Subcutaneous abdominal adipose tissue (tissue), 5 donors: ENCODE results near the gene TAS1R1.

Experiments
- H3K27ac ChIP-seq: one replicate; pipeline ENCODE4 v1.7.0; 2013; ENCODE audit warnings: low read depth, mild to moderate bottlenecking, inconsistent platforms, low read length, moderate library complexity
- H3K27me3 ChIP-seq, 5 donors: one replicate each; pipeline ENCODE4 v1.7.0; 2013; ENCODE audit warnings: low read length in 5 of 5, inconsistent platforms in 1 of 5; ENCODE audit not compliant: control insufficient read depth in 5 of 5, insufficient read depth in 4 of 5
- H3K36me3 ChIP-seq, 5 donors: one replicate each; pipeline ENCODE4 v1.7.0; 2013; ENCODE audit warnings: low read length in 5 of 5; ENCODE audit not compliant: control insufficient read depth in 5 of 5, insufficient read depth in 5 of 5
- H3K4me1 ChIP-seq, 5 donors: one replicate each; pipeline ENCODE4 v1.7.0; 2013; ENCODE audit warnings: low read length in 5 of 5, mild to moderate bottlenecking in 3 of 5, moderate library complexity in 1 of 5; ENCODE audit not compliant: control insufficient read depth in 5 of 5, insufficient read depth in 5 of 5
- H3K4me3 ChIP-seq, 5 donors: one replicate each; pipeline ENCODE4 v1.7.0; 2013; ENCODE audit warnings: low read length in 5 of 5, low read depth in 1 of 5
- H3K9ac ChIP-seq, 5 donors: one replicate each; pipeline ENCODE4 v1.7.0; 2013; ENCODE audit warnings: low read length in 5 of 5, mild to moderate bottlenecking in 4 of 5, moderate library complexity in 3 of 5
- H3K9me3 ChIP-seq, 5 donors: one replicate each; pipeline ENCODE4 v1.7.0; 2013; ENCODE audit warnings: low read length in 5 of 5; ENCODE audit not compliant: control insufficient read depth in 5 of 5
- donor health status: healthy.
- donor health status: healthy.
- donor health status: healthy.
- donor health status: healthy.
- donor health status: healthy.

TAS1R1 gene

DNA sequence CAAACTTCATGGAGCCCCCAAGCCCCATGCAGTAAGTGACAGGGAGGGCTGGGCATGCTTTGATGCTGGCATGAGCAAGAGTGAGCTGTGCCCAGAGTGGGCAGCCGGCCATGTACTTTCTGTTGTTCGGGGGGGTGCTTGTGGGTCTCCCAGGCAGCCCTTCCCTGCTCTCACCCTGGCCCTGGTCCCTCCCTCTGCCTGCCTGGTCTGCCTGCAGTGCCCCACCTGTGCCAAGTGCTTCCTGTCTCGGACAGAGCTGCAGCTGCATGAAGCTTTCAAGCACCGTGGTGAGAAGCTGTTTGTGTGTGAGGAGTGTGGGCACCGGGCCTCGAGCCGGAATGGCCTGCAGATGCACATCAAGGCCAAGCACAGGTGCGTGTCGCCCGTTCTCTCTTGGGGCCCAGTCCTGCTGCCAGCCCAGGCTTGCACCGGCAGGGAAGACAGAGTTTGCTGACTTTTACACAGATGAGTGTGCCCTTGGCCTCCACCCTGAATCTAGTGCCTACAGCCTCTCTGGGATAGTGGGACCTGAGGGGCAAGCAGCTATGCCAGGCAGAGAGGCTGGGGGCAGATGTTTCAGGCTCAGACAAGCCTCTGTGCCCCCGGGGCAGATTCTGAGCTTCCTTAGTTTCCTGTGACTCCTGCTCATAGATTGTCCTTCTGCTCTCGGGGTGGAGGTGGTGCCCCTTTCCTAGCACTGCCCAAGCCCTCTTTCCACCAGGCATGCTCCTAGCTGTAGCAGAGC lies 32.3 kb downstream of the TAS1R1 start:
- H3K4me3 ChIP-seq, result no peak overlapping the region
- H3K27ac ChIP-seq, result no peak overlapping the region
- no peak overlapping the region for H3K9ac ChIP-seq
- H3K9me3 ChIP-seq, result no peaks in the 10 kb centered on the region
- no peaks in the 10 kb centered on the region for H3K27me3 ChIP-seq
- H3K4me1 ChIP-seq, result peaks cover 2 to 68% (median 40%) of the 10 kb centered on the region in 5 donors
- peaks cover 0 to 64% (median 47%) of the 10 kb centered on the region in 5 donors for H3K36me3 ChIP-seq

DNA sequence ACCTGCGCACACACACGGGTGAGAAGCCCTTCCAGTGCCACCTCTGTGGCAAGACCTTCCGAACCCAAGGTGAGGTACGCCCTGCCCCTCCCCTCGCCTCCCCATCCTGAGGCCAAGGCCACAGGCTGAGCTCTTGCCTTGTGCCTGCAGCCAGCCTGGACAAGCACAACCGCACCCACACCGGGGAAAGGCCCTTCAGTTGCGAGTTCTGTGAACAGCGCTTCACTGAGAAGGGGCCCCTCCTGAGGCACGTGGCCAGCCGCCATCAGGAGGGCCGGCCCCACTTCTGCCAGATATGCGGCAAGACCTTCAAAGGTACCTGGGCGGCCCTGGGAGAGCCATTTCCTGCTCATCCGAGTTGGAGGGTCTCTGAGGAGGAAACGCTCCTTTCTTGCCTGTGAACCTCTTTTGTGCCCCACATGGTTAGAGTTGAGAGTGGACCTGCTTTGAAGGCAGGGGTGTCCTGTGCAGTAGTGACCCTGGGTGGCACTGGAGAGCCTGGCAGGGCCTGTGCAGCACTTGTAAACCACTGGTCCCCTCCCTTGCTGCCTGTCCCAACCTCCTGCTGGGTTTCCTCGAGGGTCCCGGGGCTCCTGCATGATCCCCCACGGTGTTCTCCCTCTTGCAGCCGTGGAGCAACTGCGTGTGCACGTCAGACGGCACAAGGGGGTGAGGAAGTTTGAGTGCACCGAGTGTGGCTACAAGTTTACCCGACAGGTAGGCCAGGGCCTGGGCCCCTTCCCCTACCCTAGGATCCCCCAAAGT lies 33.2 kb downstream of the TAS1R1 start:
- no peak overlapping the region for H3K27ac ChIP-seq
- peaks cover 0 to 72% (median 56%) of the 10 kb centered on the region in 5 donors for H3K36me3 ChIP-seq
- peaks cover 2 to 76% (median 49%) of the 10 kb centered on the region in 5 donors for H3K4me1 ChIP-seq
- H3K4me3 ChIP-seq, result no peak overlapping the region
- no peak overlapping the region for H3K9ac ChIP-seq
- no peaks in the 10 kb centered on the region for H3K9me3 ChIP-seq
- H3K27me3 ChIP-seq, result no peaks in the 10 kb centered on the region

DNA sequence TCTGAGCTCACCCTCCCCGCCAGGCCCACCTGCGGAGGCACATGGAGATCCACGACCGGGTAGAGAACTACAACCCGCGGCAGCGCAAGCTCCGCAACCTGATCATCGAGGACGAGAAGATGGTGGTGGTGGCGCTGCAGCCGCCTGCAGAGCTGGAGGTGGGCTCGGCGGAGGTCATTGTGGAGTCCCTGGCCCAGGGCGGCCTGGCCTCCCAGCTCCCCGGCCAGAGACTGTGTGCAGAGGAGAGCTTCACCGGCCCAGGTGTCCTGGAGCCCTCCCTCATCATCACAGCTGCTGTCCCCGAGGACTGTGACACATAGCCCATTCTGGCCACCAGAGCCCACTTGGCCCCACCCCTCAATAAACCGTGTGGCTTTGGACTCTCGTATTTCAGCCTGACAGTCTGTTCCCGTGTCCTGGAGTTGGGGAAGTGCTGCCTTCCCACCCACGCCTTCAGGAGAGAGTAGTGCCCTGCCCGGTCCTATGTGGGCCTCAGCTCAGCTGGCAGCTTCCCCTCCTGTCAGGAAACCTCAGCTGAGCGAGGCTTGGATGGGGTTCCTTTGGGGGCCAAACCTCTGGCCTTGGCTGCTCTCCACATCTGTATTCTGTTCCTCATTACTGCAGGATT lies 33.9 kb downstream of the TAS1R1 start:
- Histone ChIP-seq H3K4me1 (peaks cover 2 to 80% (median 49%) of the 10 kb centered on the region in 5 donors), H3K9ac (peak overlapping the region in 2 of 5 donors; percentile 17 to 39), H3K36me3 (peaks cover 0 to 79% (median 63%) of the 10 kb centered on the region in 5 donors), H3K4me3 (no peak overlapping the region), H3K27ac (no peak overlapping the region), H3K9me3 (no peaks in the 10 kb centered on the region), H3K27me3 (no peaks in the 10 kb centered on the region)

DNA sequence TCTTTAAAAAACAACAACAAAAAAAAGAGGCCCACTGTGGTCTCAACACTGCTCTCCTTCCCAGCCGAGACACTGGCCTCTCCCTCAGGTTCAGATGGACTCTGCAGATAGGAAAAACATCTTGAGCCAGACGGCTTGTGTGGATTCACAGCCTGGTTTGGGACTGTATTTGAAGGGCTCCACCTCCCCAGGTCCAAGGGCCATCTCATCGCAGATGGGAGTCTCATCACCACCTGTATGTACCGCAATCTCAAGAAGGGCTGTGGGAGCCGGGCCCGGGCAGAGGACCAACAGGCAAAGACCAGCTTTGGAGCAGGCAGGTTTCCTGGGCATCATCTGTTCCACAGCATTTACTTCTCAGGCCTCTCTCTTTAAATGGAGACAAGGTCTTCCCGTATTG lies 34.9 kb downstream of the TAS1R1 start:
- H3K4me3 ChIP-seq, result no peak overlapping the region
- no peak overlapping the region for H3K9ac ChIP-seq
- H3K27me3 ChIP-seq, result no peaks in the 10 kb centered on the region
- H3K27ac ChIP-seq, result no peak overlapping the region
- peaks cover 4 to 77% (median 49%) of the 10 kb centered on the region in 5 donors for H3K4me1 ChIP-seq
- H3K9me3 ChIP-seq, result no peaks in the 10 kb centered on the region
- peaks cover 0 to 90% (median 72%) of the 10 kb centered on the region in 5 donors for H3K36me3 ChIP-seq

DNA sequence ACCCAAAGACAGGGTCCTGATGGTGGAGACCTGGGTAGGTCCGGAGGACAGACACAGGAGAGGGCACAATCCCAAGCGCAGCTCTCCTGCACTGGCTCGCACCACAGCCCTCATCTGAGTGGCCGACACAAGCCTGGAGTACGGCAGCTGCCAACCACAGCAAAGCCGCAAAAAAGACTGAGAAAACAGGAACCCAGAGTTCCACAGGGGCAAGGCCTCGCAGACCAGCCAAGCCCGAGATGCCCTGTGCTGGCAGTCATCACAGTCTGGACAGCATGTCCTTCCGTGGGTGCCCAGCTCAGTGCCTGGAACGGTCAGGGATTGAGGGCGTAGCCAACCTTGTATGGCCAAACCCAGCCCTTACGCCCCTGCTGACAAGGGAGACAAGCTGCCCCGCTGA lies 36.1 kb downstream of the TAS1R1 start:
- Histone ChIP-seq H3K27ac (no peak overlapping the region), H3K27me3 (no peaks in the 10 kb centered on the region), H3K9ac (no peak overlapping the region), H3K4me1 (peaks cover 4 to 84% (median 54%) of the 10 kb centered on the region in 5 donors), H3K4me3 (peak overlapping the region in 1 of 5 donors; percentile 16), H3K36me3 (peaks cover 0 to 97% (median 84%) of the 10 kb centered on the region in 5 donors), H3K9me3 (no peaks in the 10 kb centered on the region)

DNA sequence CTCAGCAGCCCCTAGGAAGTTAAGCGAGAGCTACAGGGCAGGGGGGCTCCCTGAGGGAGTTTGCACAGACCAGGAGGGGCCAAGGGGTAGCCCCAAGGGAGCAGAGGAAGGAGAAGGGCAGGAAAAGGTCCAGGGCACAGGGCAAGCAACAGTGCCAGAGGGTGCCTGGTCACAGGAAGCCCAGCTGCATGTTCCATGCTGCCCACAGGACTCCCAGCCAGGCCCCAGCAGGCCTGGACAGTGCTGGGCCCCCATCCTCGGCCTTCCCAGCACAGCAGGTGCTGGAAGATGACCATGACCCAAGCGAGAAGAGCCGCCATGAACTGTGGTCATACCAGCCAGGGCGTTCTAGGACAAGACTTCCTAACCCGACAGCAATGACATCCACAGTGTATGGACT lies 36.5 kb downstream of the TAS1R1 start:
- Histone ChIP-seq H3K9ac (no peak overlapping the region), H3K9me3 (no peaks in the 10 kb centered on the region), H3K4me3 (peak overlapping the region in 1 of 5 donors; percentile 16), H3K4me1 (peaks cover 4 to 87% (median 57%) of the 10 kb centered on the region in 5 donors), H3K36me3 (peaks cover 0 to 99% (median 88%) of the 10 kb centered on the region in 5 donors), H3K27me3 (no peaks in the 10 kb centered on the region), H3K27ac (no peak overlapping the region)

DNA sequence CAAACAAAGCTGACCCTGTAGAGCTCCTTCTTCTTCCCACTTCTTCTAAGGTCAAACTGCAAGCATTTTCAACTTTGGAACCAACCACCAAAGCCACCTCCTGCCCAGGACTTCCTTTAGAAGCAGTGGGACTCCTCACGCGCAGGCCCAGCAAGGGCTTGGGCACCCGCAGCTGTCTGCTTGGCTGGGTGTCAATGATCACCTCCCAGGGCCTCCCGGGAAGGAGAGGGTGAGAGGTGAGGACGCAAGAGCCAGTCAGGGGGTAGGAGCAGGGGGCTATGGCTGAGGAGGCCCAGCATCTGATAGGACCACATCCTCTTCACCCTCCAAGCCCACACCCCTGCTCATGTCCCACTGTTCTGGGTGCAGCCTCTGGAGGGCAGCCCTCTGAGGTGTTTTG lies 37.3 kb downstream of the TAS1R1 start:
- H3K4me3 ChIP-seq, result no peak overlapping the region
- no peak overlapping the region for H3K27ac ChIP-seq
- H3K27me3 ChIP-seq, result no peaks in the 10 kb centered on the region
- peaks cover 5 to 87% (median 57%) of the 10 kb centered on the region in 5 donors for H3K4me1 ChIP-seq
- H3K9me3 ChIP-seq, result no peaks in the 10 kb centered on the region
- H3K9ac ChIP-seq, result no peak overlapping the region
- H3K36me3 ChIP-seq, result peaks cover 0 to 99% (median 90%) of the 10 kb centered on the region in 5 donors

DNA sequence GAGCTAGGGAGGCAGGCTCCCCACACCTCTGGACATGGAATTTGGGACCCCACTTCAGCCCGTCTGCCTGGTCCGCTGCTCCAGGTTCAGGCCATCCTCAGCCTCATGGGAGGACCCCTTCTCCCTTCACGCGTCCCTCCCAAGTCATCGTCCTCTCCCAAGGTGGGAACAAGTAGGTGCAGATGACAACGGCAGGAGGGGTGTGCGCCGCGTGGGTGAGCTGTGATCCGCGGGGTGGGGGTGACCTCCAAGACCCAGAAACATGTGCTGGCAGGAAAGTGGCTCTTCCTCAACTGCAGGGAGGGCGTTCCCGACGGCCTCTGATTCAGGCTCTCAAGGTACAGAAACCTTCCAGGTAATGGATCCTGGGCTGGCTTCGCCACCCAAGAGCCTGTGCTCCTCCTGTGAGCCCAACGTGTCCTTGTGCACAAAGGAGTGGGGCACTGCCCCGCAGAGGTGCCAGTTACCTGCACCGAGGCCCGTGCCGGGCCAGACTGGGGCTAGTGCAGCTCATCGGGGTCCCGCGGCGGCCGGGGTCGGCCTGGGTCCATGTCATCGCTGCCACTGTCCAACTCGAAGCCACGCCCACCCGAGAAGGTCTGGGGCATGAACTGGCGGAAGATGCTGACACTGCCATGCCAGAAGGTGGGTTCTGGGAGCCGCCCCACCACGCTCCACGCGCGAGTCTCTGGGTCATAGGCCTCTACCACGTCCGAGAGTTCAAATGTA lies 37.9 kb downstream of the TAS1R1 start:
- Histone ChIP-seq H3K27ac (no peak overlapping the region), H3K9ac (no peak overlapping the region), H3K9me3 (no peaks in the 10 kb centered on the region), H3K27me3 (no peaks in the 10 kb centered on the region), H3K4me3 (no peak overlapping the region), H3K36me3 (peaks cover 0 to 99% (median 90%) of the 10 kb centered on the region in 5 donors), H3K4me1 (peaks cover 10 to 87% (median 58%) of the 10 kb centered on the region in 5 donors)

DNA sequence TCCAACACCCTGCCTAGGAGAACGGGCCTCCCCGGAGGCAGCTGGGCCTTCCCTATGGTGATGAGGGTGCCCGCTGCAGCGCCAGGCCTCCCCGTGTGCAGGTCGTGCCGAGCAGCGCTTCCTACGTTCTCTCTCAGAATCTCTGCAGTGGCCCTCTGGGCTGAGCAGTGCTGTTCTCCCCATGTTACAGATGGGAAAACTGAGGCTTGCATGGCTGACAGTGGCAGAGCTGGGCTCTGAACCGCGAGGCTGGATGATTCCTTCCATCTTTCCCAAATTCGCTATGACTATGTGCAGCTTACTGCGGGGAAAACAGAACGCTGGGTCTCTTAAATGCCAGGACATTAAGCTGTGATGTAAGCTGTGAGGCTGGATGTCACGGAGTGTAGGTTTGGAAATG lies 38.7 kb downstream of the TAS1R1 start:
- H3K27me3 ChIP-seq, result no peaks in the 10 kb centered on the region
- no peak overlapping the region for H3K27ac ChIP-seq
- no peak overlapping the region for H3K4me3 ChIP-seq
- H3K4me1 ChIP-seq, result peaks cover 10 to 88% (median 62%) of the 10 kb centered on the region in 5 donors
- peaks cover 0 to 98% (median 82%) of the 10 kb centered on the region in 5 donors for H3K36me3 ChIP-seq
- H3K9me3 ChIP-seq, result no peaks in the 10 kb centered on the region
- H3K9ac ChIP-seq, result no peak overlapping the region
